Mucosa of descending colon (tissue), 3 donors: ENCODE results near the gene SUPT7L. TPM values are rescaled to one million over a fixed set of nuclear protein-coding genes. Genes with fewer than 3 reads are reported as not detected.
"Not testable (repeated sequence)": the region's sequence is repeated elsewhere in the genome, so short reads cannot be mapped to it uniquely, and the experiment has no call there.

Experiments
- ATAC-seq: fragments of 200-7000 bp; cut with Tn5 transposase; one replicate; pipeline ENCODE4 v1.9.1; 2020; ENCODE audit warnings: mild to moderate bottlenecking, moderate library complexity
- DNase-seq, 3 donors: peaks; one replicate each; pipeline ENCODE4 v3.0.0-alpha.2; 2020
- H3K36me3 ChIP-seq: fragments of 200-600 bp; one replicate; pipeline ENCODE4 v1.8.0; 2021; ENCODE audit warnings: low read depth, mild to moderate bottlenecking
- H3K4me1 ChIP-seq: fragments of 200-600 bp; one replicate; pipeline ENCODE4 v1.8.0; 2021; ENCODE audit warnings: low read depth, mild to moderate bottlenecking
- H3K4me3 ChIP-seq: fragments of 200-600 bp; one replicate; pipeline ENCODE4 v1.8.0; 2021; ENCODE audit warnings: mild to moderate bottlenecking
- H3K9me3 ChIP-seq: fragments of 200-600 bp; one replicate; pipeline ENCODE4 v1.8.0; 2021; ENCODE audit warnings: mild to moderate bottlenecking
- CTCF ChIP-seq: fragments of 200-600 bp; IDR thresholded peaks from one replicate; pipeline ENCODE4 v1.8.0; 2022; ENCODE audit warnings: antibody characterized with exemption, mild to moderate bottlenecking
- intact Hi-C, 2 donors: fragments of 100-400 bp; cut with DNase I in 1 of 2; cut with micrococcal nuclease in 1 of 2; formaldehyde crosslinking; loops; one replicate each; pipeline versions ENCODE4 v1.11.0 to v1.11.1; 2022; cut with DNase I, micrococcal nuclease
- total RNA-seq, 3 donors: library from RNA; stranded (reverse); fragmentation: NEBNext Ultra II Directional in 2 of 3; extraction: Animal tissue kit (Norgen Biotek cat#: 25700) in 2 of 3; gene quantifications; one replicate each; pipeline versions ENCODE4 v1.2.1 to v1.2.4, GENCODE V29; 2021 to 2023
- donor health status: DM: no; HTN: no; CAD: no; lungs with moderate emphysema.
- donor health status: DM: no; HTN: no; CAD: no.
- donor health status: DM: no; HTN: yes; CAD: no.

Gene SUPT7L
- total RNA-seq, 3 donors from 2014 or later: 19.5 to 30.3 (median 28.1) TPM

DNA sequence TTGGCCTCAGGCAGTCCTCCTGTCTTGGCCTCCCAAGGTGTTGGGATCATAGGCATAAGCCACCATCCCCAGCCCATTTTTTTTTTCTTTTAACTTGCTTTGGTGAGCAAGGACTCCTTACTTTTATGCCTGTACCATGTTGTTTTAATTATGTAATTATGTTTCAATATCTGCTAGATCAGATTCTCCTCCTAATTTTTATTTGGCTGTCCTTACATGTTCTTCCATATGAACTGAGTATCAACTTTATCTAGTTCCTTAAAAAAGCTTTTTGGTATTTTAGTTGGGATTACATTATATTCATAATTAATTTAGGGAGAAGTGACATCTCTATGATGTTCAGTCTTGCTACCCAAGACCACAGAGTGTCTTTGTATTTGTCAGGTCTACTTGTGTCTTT is 18.2 kb downstream of the SUPT7L start:
- TF ChIP-seq CTCF: no peak
- no peak for DNase-seq
- Histone ChIP-seq H3K9me3 (no peaks in the 10 kb centered on the region), H3K4me3 (no peak overlapping the region), H3K36me3 (no peaks in the 10 kb centered on the region), H3K4me1 (no peaks in the 10 kb centered on the region)
- ATAC-seq: no peak
- intact Hi-C loops: no loop called here

GRCh38 chr2:27640722-27641245 is 22.6 kb downstream of the SUPT7L start:
- no peak for DNase-seq
- intact Hi-C loops: no loop called here
- Histone ChIP-seq H3K36me3 (no peaks in the 10 kb centered on the region), H3K4me3 (no peak overlapping the region), H3K4me1 (no peaks in the 10 kb centered on the region), H3K9me3 (no peaks in the 10 kb centered on the region)
- no peak for TF ChIP-seq CTCF
- ATAC-seq: no peak

DNA sequence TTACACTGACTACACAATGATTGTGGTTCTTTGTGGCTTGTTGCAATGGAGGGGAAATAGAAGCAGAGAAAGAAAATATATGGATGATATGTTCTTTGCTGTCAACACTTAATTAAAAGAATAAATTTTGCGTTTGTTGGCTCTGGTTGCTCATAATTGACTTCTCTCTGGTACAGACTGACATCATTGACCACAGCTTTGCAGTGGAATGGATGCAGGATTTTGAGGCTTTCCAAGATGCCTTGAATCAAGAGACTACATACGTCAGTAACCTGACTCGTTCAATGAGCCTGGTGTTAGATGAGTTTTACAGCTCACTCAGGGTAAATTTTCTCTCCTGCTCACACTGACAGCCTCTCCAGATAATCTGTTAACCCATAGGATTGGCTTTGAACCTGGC is 24.7 kb downstream of the SUPT7L start:
- intact Hi-C loops: no loop called here
- Histone ChIP-seq H3K36me3 (no peaks in the 10 kb centered on the region), H3K4me3 (no peak overlapping the region), H3K9me3 (no peaks in the 10 kb centered on the region), H3K4me1 (no peaks in the 10 kb centered on the region)
- no peak for ATAC-seq
- DNase-seq: no peak
- no peak for TF ChIP-seq CTCF

DNA sequence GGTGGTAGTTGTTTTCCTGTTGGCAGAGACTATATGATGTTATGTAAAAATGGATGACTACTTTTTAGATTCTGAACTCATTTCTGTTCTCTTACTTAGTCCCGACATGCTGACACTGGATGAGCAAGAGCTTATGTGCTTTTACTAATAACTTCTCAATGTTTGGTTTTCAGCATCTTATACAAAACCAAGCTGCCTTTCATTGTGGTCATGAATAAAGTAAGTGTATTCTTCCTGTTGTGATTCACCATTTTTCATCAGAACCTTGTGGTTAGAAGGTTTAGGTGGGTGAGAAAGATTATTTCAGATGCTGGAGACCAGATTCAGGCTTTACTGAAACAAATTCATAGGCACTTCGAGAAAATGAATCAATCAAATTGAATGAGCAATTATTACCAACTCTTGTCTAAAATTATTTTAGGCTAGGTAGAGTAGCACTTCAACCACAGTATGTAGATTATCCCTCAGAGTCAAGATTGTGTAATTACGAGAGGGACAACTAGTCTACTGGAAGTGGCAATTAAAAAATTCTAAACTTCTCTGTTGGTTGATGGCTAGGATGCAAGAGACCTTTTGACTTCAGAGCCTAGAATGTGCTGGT is 25.3 kb downstream of the SUPT7L start:
- no peak for ATAC-seq
- TF ChIP-seq CTCF: no peak
- DNase-seq: no peak
- Histone ChIP-seq H3K4me3 (no peak overlapping the region), H3K9me3 (no peaks in the 10 kb centered on the region), H3K4me1 (no peaks in the 10 kb centered on the region), H3K36me3 (no peaks in the 10 kb centered on the region)
- intact Hi-C loops: no loop called here

- Histone ChIP-seq H3K9me3 (no peaks in the 10 kb centered on the region), H3K4me3 (no peak overlapping the region), H3K36me3 (no peaks in the 10 kb centered on the region), H3K4me1 (no peaks in the 10 kb centered on the region)
- DNase-seq (no peak), ATAC-seq (no peak)
- intact Hi-C loops: no loop called here
- TF ChIP-seq CTCF: no peak
Observed at GRCh38 chr2:27636766-27637165, 26.6 kb downstream of the SUPT7L start.

DNA sequence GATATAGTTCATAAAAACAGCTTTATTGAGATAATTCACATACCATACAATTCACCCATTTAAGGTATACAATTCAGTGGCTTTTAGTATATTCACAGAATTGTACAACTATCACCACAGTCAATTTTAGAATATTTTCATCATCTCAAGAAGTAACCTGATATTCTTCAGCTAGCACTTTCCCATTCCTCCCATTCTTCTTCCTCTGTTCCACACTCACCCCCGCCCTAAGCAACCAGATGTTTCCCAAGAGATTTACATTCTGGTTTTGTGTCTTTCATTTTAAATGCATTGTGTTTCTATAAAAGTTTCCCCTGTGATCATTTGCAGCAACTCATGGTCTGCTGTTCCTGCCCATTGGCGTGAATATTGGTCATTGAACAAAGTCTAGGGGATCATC is 29.1 kb downstream of the SUPT7L start:
- Histone ChIP-seq H3K36me3 (no peaks in the 10 kb centered on the region), H3K9me3 (no peaks in the 10 kb centered on the region), H3K4me1 (peaks cover 7% of the 10 kb centered on the region), H3K4me3 (no peak overlapping the region)
- no peak for TF ChIP-seq CTCF
- intact Hi-C loops: no loop called here
- ATAC-seq: no peak
- no peak for DNase-seq

DNA sequence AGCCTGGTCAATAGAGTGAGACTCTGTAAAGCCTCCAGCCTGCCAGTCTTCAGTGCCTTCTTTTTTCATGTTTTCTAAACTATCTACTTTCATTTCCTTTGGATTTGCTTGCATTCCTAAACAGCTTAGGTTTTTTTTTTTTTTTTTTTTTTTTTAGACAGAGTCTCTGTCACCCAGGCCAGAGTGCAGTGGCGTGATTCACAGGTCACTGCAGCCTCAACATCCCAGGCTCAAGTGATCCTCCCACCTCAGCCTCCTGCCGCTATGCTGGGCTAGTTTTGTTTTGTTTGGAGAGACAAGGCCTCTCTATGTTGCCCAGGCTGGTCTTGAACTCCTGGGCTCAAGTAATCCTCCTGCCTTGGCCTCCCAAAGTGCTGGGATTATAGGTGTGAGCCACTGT is 33.2 kb downstream of the SUPT7L start:
- DNase-seq, H3K36me3 ChIP-seq, H3K4me3 ChIP-seq, ATAC-seq, intact Hi-C loops, H3K9me3 ChIP-seq: not testable (repeated sequence)
- H3K4me1 ChIP-seq: peaks cover 13% of the 10 kb centered on the region
